Endodermal cell (in vitro differentiated cells): ENCODE measurements around the gene LMOD2. TPM values are rescaled to one million over a fixed set of nuclear protein-coding genes. Genes with fewer than 3 reads are reported as not detected.

Experiments used
- DNase-seq: peaks from one replicate; pipeline ENCODE4 v3.0.0-alpha.2; 2017
- H3K27ac ChIP-seq: 2 replicates; pipeline ENCODE4 v1.5.1; 2013; ENCODE audit warnings: mild to moderate bottlenecking, low read depth, low read length, moderate library complexity
- H3K27me3 ChIP-seq: 2 replicates; pipeline ENCODE4 v1.6.1; 2013; ENCODE audit warnings: mild to moderate bottlenecking, low read length, moderate library complexity; ENCODE audit not compliant: insufficient read depth, control insufficient read depth, poor library complexity, severe bottlenecking
- H3K36me3 ChIP-seq: 2 replicates; pipeline ENCODE4 v1.7.0; 2013; ENCODE audit warnings: mild to moderate bottlenecking, low read length, moderate library complexity; ENCODE audit not compliant: control insufficient read depth, insufficient read depth
- H3K4me1 ChIP-seq: one replicate; pipeline ENCODE4 v1.7.0; 2013; ENCODE audit warnings: low read length; ENCODE audit not compliant: control insufficient read depth, insufficient read depth
- H3K4me3 ChIP-seq: 2 replicates; pipeline ENCODE4 v1.5.1; 2013; ENCODE audit warnings: mild to moderate bottlenecking, low read length, moderate library complexity
- H3K9ac ChIP-seq: 2 replicates; pipeline ENCODE4 v1.6.1; 2013; ENCODE audit warnings: mild to moderate bottlenecking, low read length, moderate library complexity; ENCODE audit not compliant: poor library complexity, severe bottlenecking; ENCODE audit errors: extremely low read depth
- H3K9me3 ChIP-seq: 2 replicates; pipeline ENCODE4 v1.6.1; 2013; ENCODE audit warnings: mild to moderate bottlenecking, low read length, moderate library complexity; ENCODE audit not compliant: control insufficient read depth
- H3K27ac Mint-ChIP-seq: 2 replicates; pipeline ENCODE4 v1.8.0; 2020; ENCODE audit warnings: mixed read lengths
- H3K27me3 Mint-ChIP-seq: 2 replicates; pipeline ENCODE4 v1.8.0; 2021; ENCODE audit warnings: mild to moderate bottlenecking, mixed read lengths; ENCODE audit not compliant: insufficient read depth
- H3K36me3 Mint-ChIP-seq: 2 replicates; pipeline ENCODE4 v1.8.0; 2020; ENCODE audit warnings: low read depth, mixed read lengths
- H3K4me1 Mint-ChIP-seq: 2 replicates; pipeline ENCODE4 v1.8.0; 2020; ENCODE audit warnings: mixed read lengths
- H3K4me3 Mint-ChIP-seq: 2 replicates; pipeline ENCODE4 v1.8.0; 2020; ENCODE audit warnings: mild to moderate bottlenecking, moderate library complexity, mixed read lengths
- H3K9me3 Mint-ChIP-seq: 2 replicates; pipeline ENCODE4 v1.8.0; 2020; ENCODE audit warnings: mild to moderate bottlenecking, mixed read lengths
- CTCF ChIP-seq: fragments of 200-600 bp; sonication (generic); conservative IDR thresholded peaks from 2 replicates; pipeline ENCODE4 v1.5.0; 2021; ENCODE audit warnings: antibody characterized with exemption, mild to moderate bottlenecking
- WGBS, 2 experiments: methylation state at CpG; one replicate each; pipeline versions ENCODE4 v1.1.5 to v1.1.7; 2013; ENCODE audit warnings: missing lambda C conversion rate in 2 of 2, mixed read lengths in 1 of 2; ENCODE audit not compliant: insufficient coverage in 1 of 2, insufficient read length in 1 of 2; 5-methylcytosine and 5-hydroxymethylcytosine counted together
- total RNA-seq, 2 donors: library from RNA; stranded (reverse); fragmentation: NEBNext Ultra II Directional in 1 of 2; extraction: Animal tissue kit (Norgen Biotek cat#: 25700) in 1 of 2; gene quantifications; 2 replicates in 1 of 2; 3 replicates in 1 of 2; pipeline ENCODE4 v1.2.1, GENCODE V29; 2021

Gene LMOD2
- total RNA-seq, 2 donors from 2014 or later: not detected

- Mint-ChIP-seq H3K9me3 (peaks cover 2% of the 10 kb centered on the region), H3K4me1 (peaks cover 2% of the 10 kb centered on the region), H3K27ac (no peak overlapping the region), H3K4me3 (no peak overlapping the region), H3K36me3 (no peaks in the 10 kb centered on the region), H3K27me3 (peaks cover 4% of the 10 kb centered on the region)
- H3K36me3 ChIP-seq: no peaks in the 10 kb centered on the region
- no peak overlapping the region for H3K9ac ChIP-seq
- no peak for TF ChIP-seq CTCF
- no peaks in the 10 kb centered on the region for H3K9me3 ChIP-seq
- peaks cover 3% of the 10 kb centered on the region for H3K4me1 ChIP-seq
- H3K4me3 ChIP-seq: no peak overlapping the region
- WGBS, 2 experiments: 71 to 90% methylated on average over 1 to 2 of the region's 2 CpGs
- H3K27ac ChIP-seq: no peak overlapping the region
- no peaks in the 10 kb centered on the region for H3K27me3 ChIP-seq
- no peak for DNase-seq
These were observed 45.8 kb upstream of the LMOD2 start for GRCh38 chr7:123609883-123610239.

- Mint-ChIP-seq H3K36me3 (no peaks in the 10 kb centered on the region), H3K27me3 (peaks cover 13% of the 10 kb centered on the region), H3K27ac (no peak overlapping the region), H3K4me3 (no peak overlapping the region), H3K4me1 (peaks cover 8% of the 10 kb centered on the region), H3K9me3 (peaks cover 2% of the 10 kb centered on the region)
- H3K36me3 ChIP-seq: no peaks in the 10 kb centered on the region
- H3K27ac ChIP-seq: no peak overlapping the region
- H3K9ac ChIP-seq: no peak overlapping the region
- peaks cover 3% of the 10 kb centered on the region for H3K4me1 ChIP-seq
- no peak for TF ChIP-seq CTCF
- DNase-seq: no peak
- H3K4me3 ChIP-seq: peak overlapping the region; percentile 17
- H3K27me3 ChIP-seq: peaks cover 3% of the 10 kb centered on the region
- H3K9me3 ChIP-seq: no peaks in the 10 kb centered on the region
These were observed 43.6 kb upstream of the LMOD2 start for GRCh38 chr7:123612024-123612423.

- H3K9me3 Mint-ChIP-seq: peaks cover 2% of the 10 kb centered on the region
- Histone ChIP-seq H3K27me3 (peaks cover 9% of the 10 kb centered on the region), H3K27ac (no peak overlapping the region), H3K4me3 (peak overlapping the region; percentile 16), H3K36me3 (no peaks in the 10 kb centered on the region), H3K9me3 (no peaks in the 10 kb centered on the region), H3K9ac (no peak overlapping the region), H3K4me1 (peaks cover 3% of the 10 kb centered on the region)
- 78% methylated on average over 2 of the region's 2 CpGs; no CpG with 5 or more reads in 1 of the 2 experiments for WGBS, 2 experiments
- no peak for TF ChIP-seq CTCF
- no peak overlapping the region for H3K27ac Mint-ChIP-seq
- DNase-seq: no peak
- H3K4me1 Mint-ChIP-seq: peaks cover 17% of the 10 kb centered on the region
- H3K36me3 Mint-ChIP-seq: no peaks in the 10 kb centered on the region
- no peak overlapping the region for H3K4me3 Mint-ChIP-seq
- H3K27me3 Mint-ChIP-seq: peaks cover 30% of the 10 kb centered on the region
These were observed 40.3 kb upstream of the LMOD2 start for GRCh38 chr7:123615344-123615743.
